CD4-positive, alpha-beta T cell treated with Interleukin-17A for 4 hours (primary cell): ENCODE data around the gene TBC1D32.
"Not testable (repeated sequence)": the region's sequence is repeated elsewhere in the genome, so short reads cannot be mapped to it uniquely, and the experiment has no call there.

ENCODE experiments used
- DNase-seq: peaks from one replicate; pipeline ENCODE4 v3.0.0-alpha.2; 2020; ENCODE audit warnings: mixed read lengths

The TBC1D32 gene

DNA sequence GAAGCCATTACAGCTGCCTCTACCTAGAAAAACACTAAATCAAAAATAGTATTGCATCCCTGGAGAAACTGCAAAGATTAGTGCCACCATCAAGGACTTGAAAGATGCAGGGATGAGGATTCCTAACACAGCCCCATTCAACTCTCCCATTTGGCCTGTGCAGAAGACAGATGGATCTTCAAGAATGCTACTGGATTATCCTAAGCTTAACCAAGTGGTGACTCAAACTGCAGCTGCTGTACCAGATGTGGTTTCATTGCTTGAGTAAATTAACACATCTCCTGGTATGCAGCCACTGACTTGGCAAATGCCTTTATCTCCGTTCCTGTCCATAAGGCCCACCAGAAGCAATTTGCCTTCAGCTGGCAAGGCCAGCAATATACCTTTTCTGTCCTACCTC lies 117.4 kb downstream of the TBC1D32 start:
- no peak for DNase-seq

GRCh38 chr6:121213341-121213740 lies 120.9 kb downstream of the TBC1D32 start:
- DNase-seq: not testable (repeated sequence)

DNA sequence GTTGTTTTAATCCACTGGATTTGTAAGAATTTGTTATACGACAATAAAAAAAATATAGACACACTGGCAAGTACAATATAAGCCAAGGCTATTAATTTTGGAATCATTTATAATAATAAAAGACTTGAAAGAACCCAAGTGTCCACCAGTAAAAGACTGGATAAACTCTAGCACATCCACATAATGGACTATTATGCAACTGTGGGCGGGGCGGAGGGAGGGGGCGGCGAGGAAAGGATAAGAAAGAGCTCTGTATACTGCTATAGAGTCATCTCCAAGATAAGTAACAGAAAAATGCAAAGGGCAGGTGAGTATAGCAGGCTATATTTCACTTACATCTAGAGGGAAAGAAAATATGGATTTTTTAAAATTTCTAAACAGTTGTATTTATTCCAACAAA lies 123.3 kb downstream of the TBC1D32 start:
- DNase-seq: no peak

DNA sequence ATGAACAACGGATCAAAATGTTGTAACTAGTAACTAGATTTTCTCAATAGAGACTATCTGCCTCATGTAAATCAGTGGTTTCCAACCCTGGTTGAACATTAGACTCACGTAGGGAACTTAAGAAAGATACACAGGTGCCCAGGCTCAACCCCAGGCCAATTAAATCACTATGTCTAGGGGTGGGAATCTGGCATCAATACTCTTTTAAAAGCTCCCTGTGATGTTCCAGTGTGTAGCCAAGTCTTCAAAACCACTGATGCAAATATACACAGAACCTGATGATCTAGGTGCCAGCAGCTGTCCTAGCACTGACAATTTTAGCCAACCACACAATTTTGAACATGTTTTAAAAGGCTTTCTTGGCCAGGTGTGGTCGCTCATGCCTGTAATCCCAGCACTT lies 128.7 kb downstream of the TBC1D32 start:
- no peak for DNase-seq

GRCh38 chr6:121201105-121201504 lies 133.2 kb downstream of the TBC1D32 start:
- no peak for DNase-seq

GRCh38 chr6:121196042-121196441 lies 138.2 kb downstream of the TBC1D32 start:
- DNase-seq: not testable (repeated sequence)

DNA sequence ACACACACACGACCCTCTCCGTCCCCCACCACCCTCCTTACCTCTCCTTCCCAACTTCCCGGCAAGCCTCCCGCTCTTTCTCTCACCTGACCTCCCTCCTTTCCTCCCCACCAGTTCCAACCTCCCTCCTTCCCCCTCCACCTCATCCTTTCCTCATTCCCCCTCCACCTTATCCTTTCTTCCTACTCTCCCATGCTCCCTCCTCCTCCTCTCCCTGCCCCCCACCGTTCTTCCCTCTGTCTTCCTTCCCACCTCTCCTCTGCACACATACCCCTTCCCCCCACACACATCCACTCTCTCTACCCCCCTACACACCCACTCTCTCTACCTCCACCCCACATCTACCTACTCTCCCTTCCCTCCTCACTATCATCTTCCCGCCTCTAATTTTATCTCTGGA lies 144.2 kb downstream of the TBC1D32 start:
- DNase-seq: no peak

DNA sequence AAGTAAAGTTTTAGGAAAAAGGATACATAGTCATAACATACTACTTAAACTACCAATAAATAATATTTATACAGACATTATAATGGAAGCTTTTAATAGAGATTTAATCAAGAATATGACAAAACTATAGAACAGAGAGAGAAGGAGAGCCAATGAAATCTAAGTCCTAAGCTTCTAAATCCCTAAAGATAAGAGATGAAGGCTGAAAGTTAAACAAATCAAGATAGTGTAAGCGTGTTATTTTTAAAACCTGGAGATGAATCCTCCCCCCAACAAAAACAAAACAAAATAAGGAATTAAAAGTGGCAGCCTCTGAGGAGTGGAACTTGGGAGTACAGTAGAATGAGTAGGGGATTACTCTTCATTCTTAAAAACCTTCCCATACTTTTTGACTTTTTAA lies 145.9 kb downstream of the TBC1D32 start:
- no peak for DNase-seq

- DNase-seq: no peak
Observed at GRCh38 chr6:121187833-121188200, 146.5 kb downstream of the TBC1D32 start.

- no peak for DNase-seq
Observed at GRCh38 chr6:121187200-121187832, 147.0 kb downstream of the TBC1D32 start.

- DNase-seq: no peak
Observed at GRCh38 chr6:121183742-121184141, 150.5 kb downstream of the TBC1D32 start.

DNA sequence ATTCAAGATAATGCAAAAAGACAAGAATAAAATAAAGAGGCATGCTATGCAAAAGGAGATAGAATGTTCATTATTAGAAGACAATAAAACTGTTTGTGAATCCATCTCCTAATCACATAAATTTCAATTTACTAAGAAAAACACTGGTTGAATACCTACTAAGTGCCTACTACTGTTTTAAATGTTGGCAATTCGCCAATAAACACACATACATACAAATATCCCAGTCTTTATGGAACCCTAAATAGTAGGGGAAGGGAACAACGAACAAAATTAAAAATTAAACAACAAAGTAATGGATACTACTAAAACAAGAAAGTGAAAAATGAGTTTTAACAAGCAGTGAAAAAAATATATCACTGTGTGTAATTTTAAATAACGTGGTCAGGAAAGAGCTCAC lies 158.5 kb downstream of the TBC1D32 start:
- DNase-seq: no peak

- not testable (repeated sequence) for DNase-seq
Observed at GRCh38 chr6:121172451-121172850, 161.8 kb downstream of the TBC1D32 start.

GRCh38 chr6:121171879-121172278 lies 162.4 kb downstream of the TBC1D32 start:
- no peak for DNase-seq

DNA sequence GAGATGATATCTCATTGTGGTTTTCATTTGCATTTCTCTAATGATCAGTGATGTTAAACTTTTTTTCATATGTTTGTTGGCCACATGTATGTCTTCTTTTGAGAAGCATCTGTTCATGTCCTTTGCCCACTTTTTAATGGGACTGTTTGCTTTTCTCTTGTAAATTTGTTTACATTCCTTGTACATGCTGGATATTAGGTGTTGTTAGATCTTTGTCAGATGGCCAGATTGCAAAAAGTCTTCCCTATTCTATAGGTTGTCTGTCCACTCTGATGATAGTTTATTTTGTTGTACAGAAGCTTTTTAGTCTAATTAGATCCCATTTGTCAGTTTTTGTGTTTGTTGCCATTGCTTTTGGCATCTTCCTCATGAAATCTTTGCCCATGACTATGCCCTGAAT lies 172.4 kb downstream of the TBC1D32 start:
- no peak for DNase-seq

DNA sequence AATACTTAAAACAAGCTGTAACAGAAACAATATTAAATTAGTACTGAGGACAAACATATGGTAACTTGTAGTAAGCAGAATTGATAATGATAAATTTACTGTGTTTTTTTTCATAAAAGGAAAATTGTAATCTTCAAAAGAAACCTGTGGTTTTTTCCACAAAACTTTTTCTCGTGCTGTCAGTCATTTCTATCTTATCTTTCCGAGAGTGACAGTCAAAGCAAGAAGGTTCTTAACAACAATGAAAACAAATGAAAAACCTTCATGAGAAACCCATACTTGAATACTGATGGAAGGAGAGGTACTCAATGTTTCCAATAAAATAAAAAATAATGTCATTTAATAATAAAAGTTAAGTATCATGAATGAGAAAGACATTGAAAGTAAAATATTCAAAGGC lies 174.0 kb downstream of the TBC1D32 start:
- DNase-seq: no peak

GRCh38 chr6:121158891-121159290 lies 175.4 kb downstream of the TBC1D32 start:
- DNase-seq: no peak

DNA sequence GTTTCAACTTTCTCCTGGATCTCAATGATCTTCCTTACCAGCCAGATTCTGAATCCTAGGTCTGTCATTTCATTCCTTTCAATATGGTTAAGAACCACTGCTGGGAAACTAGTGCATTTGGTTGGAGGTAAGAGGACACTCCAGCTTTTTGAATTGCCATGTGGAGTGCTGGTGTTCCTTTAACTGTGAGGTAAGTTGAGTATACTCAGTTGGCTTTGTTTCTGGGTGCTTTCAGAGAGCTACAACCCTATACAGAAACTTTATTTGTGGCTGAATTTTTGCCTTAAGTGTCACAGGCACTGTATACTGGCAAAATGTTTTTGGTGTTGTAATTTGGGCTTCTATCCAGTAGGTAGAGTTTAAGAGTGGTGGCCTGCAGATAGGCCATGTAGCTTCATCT lies 175.8 kb downstream of the TBC1D32 start:
- no peak for DNase-seq

DNA sequence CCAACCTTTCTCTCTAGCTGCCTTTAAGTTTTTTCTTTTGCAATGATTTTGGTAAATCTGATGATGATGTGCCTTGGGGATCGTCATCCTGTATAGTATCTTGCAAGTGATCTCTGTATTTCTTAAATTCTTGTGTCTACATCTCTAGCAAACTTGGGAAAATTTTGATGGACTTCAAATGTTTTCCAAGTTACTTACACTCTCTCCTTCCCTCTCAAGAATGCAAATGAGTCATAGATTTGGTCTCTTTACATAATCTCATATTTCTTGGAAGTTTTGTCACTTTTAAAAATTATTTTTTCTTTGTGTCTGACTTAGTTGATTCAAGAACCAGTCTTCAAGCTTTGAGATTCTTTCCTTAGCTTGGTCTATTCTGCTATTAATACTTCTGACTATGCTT lies 176.4 kb downstream of the TBC1D32 start:
- no peak for DNase-seq

DNA sequence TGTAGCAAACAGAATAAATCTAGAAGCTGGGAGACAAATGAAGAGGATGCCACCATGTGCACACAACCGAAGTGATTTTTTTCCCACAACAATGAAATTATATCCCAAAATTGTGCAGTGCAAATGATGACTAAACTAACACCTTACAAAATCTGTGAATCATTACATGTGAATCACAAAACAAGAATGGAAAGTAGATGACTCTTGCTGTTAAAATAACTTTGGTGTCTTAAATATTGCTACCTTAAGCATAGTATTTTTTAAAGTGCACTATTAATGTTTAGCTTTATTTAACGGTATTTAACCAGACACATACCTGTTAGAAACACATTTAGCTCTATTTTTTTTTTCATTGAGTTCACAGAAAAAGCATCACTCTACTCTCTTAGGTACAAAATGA lies 190.8 kb downstream of the TBC1D32 start:
- DNase-seq: no peak

GRCh38 chr6:121142093-121142492 lies 192.2 kb downstream of the TBC1D32 start:
- no peak for DNase-seq

DNA sequence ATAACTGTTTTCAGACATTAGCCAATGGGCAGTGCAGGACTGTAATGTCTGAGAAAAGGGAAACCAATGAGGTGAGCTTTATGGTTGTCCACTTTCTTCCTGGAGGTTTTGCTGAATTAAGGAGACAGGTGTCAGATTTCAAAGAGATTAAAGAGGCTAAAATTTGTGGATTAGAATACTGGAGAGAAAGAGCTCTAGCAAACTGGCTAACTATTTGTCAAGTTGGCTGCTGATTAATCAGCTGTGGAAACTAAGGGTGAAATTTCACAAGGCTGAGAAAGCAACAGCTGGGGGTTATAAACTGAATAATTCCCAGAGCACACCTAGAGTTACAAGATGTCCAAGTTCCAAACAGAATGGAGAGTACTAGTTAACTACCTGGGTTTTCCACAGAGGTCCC lies 198.9 kb downstream of the TBC1D32 start:
- no peak for DNase-seq

- DNase-seq: no peak
Observed at GRCh38 chr6:121134922-121135321, 199.4 kb downstream of the TBC1D32 start.

GRCh38 chr6:121124600-121124999 lies 209.7 kb downstream of the TBC1D32 start:
- no peak for DNase-seq

GRCh38 chr6:121112356-121112755 lies 221.9 kb downstream of the TBC1D32 start:
- no peak for DNase-seq

DNA sequence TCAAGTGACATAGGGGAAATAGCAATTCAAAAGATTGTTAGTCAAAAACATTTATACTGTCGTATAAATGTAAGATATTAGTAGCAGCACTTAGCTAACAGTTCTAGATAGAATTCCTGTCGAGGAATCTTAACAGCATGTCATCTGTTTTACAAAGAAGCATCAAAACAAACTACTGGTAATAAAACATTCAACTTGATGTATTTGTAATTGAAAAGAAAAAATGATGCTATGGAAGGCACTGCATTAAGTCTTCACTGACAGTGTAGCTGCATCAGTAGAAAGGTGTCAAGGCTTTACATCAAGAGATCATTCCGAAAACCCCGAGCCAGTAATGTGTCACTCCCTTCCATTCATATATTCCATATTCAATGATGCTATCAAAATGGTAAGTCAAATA lies 223.5 kb downstream of the TBC1D32 start:
- DNase-seq: no peak
